IPS-20b (cell line): ENCODE measurements around the gene TECTA.

Source experiments
- H3K27ac ChIP-seq: one replicate; pipeline ENCODE4 v1.5.1; 2013; ENCODE audit warnings: low read length
- H3K27me3 ChIP-seq: 2 replicates; pipeline ENCODE4 v1.6.1; 2013; ENCODE audit warnings: mild to moderate bottlenecking, low read length, inconsistent platforms; ENCODE audit not compliant: insufficient read depth
- H3K36me3 ChIP-seq: 2 replicates; pipeline ENCODE4 v1.6.1; 2013; ENCODE audit warnings: low read depth, mild to moderate bottlenecking, inconsistent platforms, low read length, moderate library complexity; ENCODE audit not compliant: insufficient read depth
- H3K4me1 ChIP-seq: 2 replicates; pipeline ENCODE4 v1.6.1; 2013; ENCODE audit warnings: mild to moderate bottlenecking, control low read depth, inconsistent platforms, low read length, moderate library complexity; ENCODE audit not compliant: insufficient read depth
- H3K4me3 ChIP-seq: 2 replicates; pipeline ENCODE4 v1.5.1; 2013; ENCODE audit warnings: mild to moderate bottlenecking, low read length, inconsistent platforms
- H3K9ac ChIP-seq: 2 replicates; pipeline ENCODE4 v1.6.1; 2013; ENCODE audit warnings: low read depth, mild to moderate bottlenecking, inconsistent platforms, low read length, moderate library complexity
- H3K9me3 ChIP-seq: 2 replicates; pipeline ENCODE4 v1.6.1; 2013; ENCODE audit warnings: mild to moderate bottlenecking, low read depth, low read length, inconsistent platforms; ENCODE audit not compliant: insufficient read depth

The TECTA gene, protein sequence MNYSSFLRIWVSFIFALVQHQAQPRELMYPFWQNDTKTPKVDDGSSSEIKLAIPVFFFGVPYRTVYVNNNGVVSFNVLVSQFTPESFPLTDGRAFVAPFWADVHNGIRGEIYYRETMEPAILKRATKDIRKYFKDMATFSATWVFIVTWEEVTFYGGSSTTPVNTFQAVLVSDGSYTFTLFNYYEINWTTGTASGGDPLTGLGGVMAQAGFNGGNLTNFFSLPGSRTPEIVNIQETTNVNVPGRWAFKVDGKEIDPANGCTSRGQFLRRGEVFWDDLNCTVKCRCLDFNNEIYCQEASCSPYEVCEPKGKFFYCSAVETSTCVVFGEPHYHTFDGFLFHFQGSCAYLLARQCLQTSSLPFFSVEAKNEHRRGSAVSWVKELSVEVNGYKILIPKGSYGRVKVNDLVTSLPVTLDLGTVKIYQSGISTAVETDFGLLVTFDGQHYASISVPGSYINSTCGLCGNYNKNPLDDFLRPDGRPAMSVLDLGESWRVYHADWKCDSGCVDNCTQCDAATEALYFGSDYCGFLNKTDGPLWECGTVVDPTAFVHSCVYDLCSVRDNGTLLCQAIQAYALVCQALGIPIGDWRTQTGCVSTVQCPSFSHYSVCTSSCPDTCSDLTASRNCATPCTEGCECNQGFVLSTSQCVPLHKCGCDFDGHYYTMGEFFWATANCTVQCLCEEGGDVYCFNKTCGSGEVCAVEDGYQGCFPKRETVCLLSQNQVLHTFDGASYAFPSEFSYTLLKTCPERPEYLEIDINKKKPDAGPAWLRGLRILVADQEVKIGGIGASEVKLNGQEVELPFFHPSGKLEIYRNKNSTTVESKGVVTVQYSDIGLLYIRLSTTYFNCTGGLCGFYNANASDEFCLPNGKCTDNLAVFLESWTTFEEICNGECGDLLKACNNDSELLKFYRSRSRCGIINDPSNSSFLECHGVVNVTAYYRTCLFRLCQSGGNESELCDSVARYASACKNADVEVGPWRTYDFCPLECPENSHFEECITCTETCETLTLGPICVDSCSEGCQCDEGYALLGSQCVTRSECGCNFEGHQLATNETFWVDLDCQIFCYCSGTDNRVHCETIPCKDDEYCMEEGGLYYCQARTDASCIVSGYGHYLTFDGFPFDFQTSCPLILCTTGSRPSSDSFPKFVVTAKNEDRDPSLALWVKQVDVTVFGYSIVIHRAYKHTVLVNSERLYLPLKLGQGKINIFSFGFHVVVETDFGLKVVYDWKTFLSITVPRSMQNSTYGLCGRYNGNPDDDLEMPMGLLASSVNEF (N-terminal part only)

DNA sequence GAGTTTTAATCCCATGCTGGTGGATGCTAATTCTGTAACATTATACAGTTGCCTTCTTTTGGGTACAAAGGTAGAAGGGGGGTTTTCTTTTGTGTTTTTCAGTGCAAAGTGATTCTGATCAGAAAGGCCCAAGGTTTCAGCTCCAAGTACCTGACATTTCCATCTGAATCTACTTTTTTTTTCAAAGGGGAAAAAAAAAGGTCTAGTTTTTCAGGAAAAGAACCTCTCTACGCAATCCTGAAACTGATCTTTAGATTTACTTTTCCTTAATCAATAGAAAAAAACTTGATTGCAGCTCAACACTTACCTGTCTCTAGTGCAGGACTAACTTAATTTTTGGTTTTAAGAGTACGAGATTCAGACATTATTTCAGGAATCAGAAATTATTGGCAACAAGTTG lies at the start of gene TECTA:
Gene TECTA, plus strand, starts transcription at position 301 of the 400 bp plus-strand sequence. CDS start 1,423 bp downstream, outside the sequence.
- no peak within 1 kb of the TSS for H3K9ac ChIP-seq
- H3K9me3 ChIP-seq, result no peaks in the 10 kb centered on the region
- H3K27me3 ChIP-seq, result no peaks in the 10 kb centered on the region
- H3K36me3 ChIP-seq, result no peaks in the 10 kb centered on the region
- H3K4me1 ChIP-seq, result peaks cover 21% of the 10 kb centered on the region; the same call in 1 of the 2 replicates
- 0 out of 2 replicates have a peak within 1 kb of the TSS, but pooled peaks have one; percentile 22 for H3K4me3 ChIP-seq
- H3K27ac ChIP-seq, result no peak within 1 kb of the TSS

DNA sequence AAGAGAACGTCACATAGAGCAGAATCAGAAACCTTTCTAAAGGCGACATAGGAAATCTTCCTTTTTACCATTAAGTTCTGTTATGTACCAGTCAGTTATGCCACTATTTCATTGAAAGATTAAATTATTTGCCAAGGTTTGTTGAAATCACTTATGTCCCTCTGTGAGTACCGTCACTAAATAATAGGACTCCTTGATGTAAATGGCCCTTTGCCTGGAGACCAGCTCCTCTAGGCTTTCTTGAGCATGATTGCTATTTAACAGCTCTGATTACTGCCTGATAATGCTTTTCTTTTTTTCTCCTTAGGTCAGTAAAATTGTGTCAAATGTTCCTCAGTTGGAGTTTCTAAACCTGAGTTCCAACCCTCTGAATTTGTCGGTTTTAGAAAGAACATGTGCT lies 47.8 kb upstream of the TECTA start:
- H3K27ac ChIP-seq, result no peak overlapping the region
- H3K27me3 ChIP-seq, result no peaks in the 10 kb centered on the region
- no peaks in the 10 kb centered on the region for H3K4me1 ChIP-seq
- no peak overlapping the region for H3K9ac ChIP-seq
- no peaks in the 10 kb centered on the region for H3K9me3 ChIP-seq
- no peak overlapping the region for H3K4me3 ChIP-seq
- peaks cover 77% of the 10 kb centered on the region for H3K36me3 ChIP-seq

DNA sequence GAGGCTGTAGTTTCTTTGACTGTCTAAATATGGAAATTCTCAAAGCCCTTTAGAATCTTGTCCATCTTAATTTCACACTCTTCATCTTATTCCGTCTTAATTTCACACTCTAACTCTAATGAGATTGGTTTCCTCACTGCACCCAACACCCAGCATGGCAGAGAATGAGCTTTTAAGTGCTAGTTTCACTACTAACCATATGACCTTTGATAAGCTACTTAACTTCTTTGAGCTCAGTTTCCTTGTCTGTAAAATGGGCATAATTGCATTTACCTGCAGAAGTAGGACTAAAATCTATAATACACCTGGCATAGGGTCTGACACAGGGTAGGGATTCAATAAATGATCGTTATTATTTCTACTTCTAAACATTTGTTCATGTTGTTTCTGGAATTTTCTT lies 46.8 kb upstream of the TECTA start:
- H3K27ac ChIP-seq, result no peak overlapping the region
- no peaks in the 10 kb centered on the region for H3K27me3 ChIP-seq
- H3K9me3 ChIP-seq, result no peaks in the 10 kb centered on the region
- H3K36me3 ChIP-seq, result peaks cover 77% of the 10 kb centered on the region
- no peak overlapping the region for H3K9ac ChIP-seq
- H3K4me3 ChIP-seq, result no peak overlapping the region
- H3K4me1 ChIP-seq, result no peaks in the 10 kb centered on the region

DNA sequence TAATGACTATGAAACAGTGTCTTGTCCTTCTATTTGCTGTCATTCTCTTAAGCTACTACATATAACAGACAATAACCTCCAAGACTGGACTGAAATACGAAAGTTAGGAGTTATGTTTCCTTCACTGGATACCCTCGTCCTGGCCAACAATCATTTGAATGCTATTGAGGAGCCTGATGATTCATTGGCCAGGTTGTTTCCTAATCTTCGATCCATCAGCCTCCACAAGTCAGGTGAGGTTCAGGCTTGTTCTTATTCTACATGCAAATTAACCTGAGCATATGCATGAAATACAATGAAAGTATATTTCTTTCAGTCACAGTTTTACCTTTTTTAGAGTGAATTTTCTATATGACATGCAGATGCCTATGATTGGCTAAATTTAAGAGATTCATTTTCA lies 46.0 kb upstream of the TECTA start:
- no peaks in the 10 kb centered on the region for H3K4me1 ChIP-seq
- no peak overlapping the region for H3K27ac ChIP-seq
- no peak overlapping the region for H3K9ac ChIP-seq
- H3K27me3 ChIP-seq, result no peaks in the 10 kb centered on the region
- H3K4me3 ChIP-seq, result no peak overlapping the region
- H3K9me3 ChIP-seq, result no peaks in the 10 kb centered on the region
- H3K36me3 ChIP-seq, result peaks cover 73% of the 10 kb centered on the region

DNA sequence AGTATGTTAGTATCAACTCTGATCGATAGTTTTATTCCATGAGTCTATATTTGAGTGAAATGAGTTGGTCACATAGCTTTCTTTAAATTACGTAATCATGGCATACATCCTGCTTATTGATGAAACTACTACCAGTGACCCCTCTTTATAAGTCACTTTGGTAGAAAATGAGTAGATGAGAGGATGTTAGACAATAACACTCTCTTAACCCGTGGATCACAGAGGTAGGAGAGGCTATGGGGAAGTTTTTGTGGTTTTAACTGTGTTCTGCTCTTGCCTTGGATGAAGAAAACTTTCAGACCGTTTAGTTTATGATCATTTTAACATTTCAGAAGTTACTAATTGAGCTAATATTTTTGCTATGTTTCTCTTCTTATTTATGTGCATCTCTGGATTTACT lies 43.1 kb upstream of the TECTA start:
- Histone ChIP-seq H3K27ac (no peak overlapping the region), H3K36me3 (peaks cover 92% of the 10 kb centered on the region)

DNA sequence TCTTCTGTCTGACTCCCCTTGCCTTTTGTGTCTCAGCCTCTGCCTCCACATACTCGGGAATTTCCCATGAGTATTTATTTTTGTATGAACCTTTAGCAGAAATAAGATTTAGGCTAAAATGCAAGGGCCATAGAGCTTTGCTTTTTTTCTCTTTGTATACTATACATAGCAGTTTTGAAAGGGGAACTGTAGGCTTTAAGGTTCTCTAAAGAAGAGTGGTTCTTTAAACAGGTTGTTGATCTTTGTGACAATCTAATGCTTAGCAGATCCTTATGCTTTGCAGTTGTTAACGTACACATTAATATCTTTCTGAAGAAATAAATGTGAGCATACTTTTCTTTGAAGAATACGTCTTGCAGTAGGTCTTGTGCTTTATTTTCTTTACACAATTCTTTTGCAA lies 42.1 kb upstream of the TECTA start:
- H3K9ac ChIP-seq, result no peak overlapping the region
- no peaks in the 10 kb centered on the region for H3K27me3 ChIP-seq
- H3K36me3 ChIP-seq, result peaks cover 84% of the 10 kb centered on the region
- H3K27ac ChIP-seq, result no peak overlapping the region
- H3K4me1 ChIP-seq, result no peaks in the 10 kb centered on the region
- H3K4me3 ChIP-seq, result no peak overlapping the region
- no peaks in the 10 kb centered on the region for H3K9me3 ChIP-seq

More for the DNA sequence above, 43.1 kb upstream of the TECTA start:
- Histone ChIP-seq H3K4me1 (no peaks in the 10 kb centered on the region), H3K27me3 (no peaks in the 10 kb centered on the region), H3K4me3 (no peak overlapping the region), H3K9me3 (no peaks in the 10 kb centered on the region), H3K9ac (no peak overlapping the region)

DNA sequence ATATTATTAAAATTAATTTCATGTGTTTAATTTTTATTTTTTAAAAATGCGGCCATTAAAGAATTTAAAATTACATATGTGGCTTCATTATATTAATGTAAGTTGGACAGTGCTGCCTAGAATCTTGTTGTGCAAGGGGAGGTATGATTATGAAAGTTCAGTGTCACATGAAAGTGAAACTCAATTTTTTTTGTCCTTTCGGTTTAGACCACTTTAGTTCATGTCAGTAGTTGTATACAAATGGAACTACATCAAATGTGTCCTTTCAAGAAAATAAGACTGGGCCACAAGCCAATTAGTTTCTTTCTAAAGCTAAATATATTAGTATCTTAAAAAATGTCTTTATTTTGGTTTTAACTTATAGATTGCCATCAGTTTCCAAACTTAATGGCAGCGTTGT lies 41.4 kb upstream of the TECTA start:
- H3K27ac ChIP-seq, result no peak overlapping the region
- no peak overlapping the region for H3K4me3 ChIP-seq
- no peaks in the 10 kb centered on the region for H3K9me3 ChIP-seq
- H3K27me3 ChIP-seq, result no peaks in the 10 kb centered on the region
- no peaks in the 10 kb centered on the region for H3K4me1 ChIP-seq
- no peak overlapping the region for H3K9ac ChIP-seq
- peaks cover 83% of the 10 kb centered on the region for H3K36me3 ChIP-seq

DNA sequence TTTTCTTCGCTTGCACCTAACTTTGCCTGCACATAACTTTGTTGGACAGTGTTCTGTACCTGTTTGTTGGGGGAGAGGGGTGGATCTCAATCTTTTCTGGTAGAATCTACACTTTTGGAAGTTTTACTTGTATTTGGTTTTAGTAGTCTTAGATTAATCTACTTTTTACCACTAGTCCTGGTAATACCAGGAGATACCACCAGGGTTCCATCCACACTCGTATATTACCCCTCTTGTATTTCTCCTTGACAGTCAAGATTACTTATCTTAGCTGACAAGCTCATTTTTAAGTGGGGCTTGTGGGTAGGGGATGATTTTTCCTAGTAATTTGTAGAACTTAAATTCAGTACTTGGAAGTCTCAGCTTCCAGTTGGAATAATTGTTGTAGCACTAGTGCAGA lies 37.3 kb upstream of the TECTA start:
- Histone ChIP-seq H3K36me3 (peaks cover 59% of the 10 kb centered on the region), H3K9me3 (no peaks in the 10 kb centered on the region), H3K4me3 (no peak overlapping the region), H3K27me3 (no peaks in the 10 kb centered on the region), H3K4me1 (no peaks in the 10 kb centered on the region), H3K27ac (no peak overlapping the region), H3K9ac (no peak overlapping the region)

DNA sequence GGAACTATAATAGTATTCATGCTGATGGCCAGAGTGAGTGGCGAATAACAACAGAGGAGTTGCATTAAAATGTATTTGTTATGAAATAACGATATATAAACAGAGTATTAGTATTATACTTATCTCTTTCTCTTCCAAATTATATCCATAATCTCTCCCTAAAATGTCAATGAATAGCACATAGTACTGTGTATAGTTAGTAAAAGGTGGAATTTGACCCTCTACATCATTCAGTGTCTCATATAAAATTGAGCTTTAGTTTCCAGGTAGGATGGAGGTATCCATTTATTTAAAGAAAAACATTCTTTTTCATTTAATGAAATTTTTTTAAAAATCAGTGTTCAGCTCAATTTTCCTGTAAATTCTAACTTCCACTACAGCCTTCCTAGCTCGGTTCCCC lies 34.4 kb upstream of the TECTA start:
- H3K4me3 ChIP-seq, result no peak overlapping the region
- H3K4me1 ChIP-seq, result peaks cover 6% of the 10 kb centered on the region; the same call in 1 of the 2 replicates
- H3K27me3 ChIP-seq, result no peaks in the 10 kb centered on the region
- no peak overlapping the region for H3K9ac ChIP-seq
- H3K9me3 ChIP-seq, result no peaks in the 10 kb centered on the region
- H3K36me3 ChIP-seq, result peaks cover 41% of the 10 kb centered on the region
- H3K27ac ChIP-seq, result no peak overlapping the region

DNA sequence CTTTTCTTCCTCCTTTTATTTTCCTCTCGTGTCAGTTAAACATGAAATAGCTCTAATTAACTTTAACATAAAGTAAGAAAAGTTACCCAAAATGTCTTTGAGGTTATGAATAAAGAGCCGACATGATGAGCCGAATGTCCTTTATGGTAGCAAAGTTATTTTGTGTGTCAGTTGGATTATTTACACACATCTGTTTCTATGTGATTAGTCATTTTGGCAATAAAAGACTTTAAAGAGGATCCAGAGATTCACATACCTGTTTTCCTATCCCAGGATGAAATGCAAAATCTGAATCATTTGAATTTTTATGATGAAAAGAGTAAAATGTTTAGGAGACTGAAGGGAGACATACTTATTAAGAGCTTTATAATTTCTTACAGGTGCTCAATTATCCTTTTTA lies 34.0 kb upstream of the TECTA start:
- H3K9me3 ChIP-seq, result no peaks in the 10 kb centered on the region
- H3K4me3 ChIP-seq, result no peak overlapping the region
- H3K27ac ChIP-seq, result no peak overlapping the region
- peaks cover 38% of the 10 kb centered on the region for H3K36me3 ChIP-seq
- no peaks in the 10 kb centered on the region for H3K27me3 ChIP-seq
- H3K4me1 ChIP-seq, result peaks cover 10% of the 10 kb centered on the region; the same call in 1 of the 2 replicates
- no peak overlapping the region for H3K9ac ChIP-seq

DNA sequence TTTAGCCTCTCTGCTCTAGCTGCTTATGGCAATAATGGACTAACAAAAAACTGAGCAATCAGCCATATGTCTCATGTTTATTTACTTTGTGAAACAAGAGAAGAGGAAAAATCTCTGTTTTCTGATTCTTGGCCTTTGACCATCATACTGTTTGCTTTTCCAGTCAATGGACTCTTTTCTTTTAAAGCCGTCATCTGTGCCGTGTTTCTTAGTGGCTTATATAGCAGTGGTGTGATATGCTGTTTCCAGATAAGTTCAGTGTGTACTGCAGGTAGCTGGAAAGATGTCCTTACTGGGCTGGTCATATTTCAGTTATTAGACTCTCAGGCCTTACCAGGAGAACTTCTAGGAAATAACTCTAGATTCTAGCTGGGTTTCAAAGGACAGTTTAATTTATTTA lies 33.6 kb upstream of the TECTA start:
- Histone ChIP-seq H3K9ac (no peak overlapping the region), H3K9me3 (no peaks in the 10 kb centered on the region), H3K27ac (no peak overlapping the region), H3K4me1 (peaks cover 12% of the 10 kb centered on the region; the same call in 1 of the 2 replicates), H3K27me3 (no peaks in the 10 kb centered on the region), H3K4me3 (no peak overlapping the region), H3K36me3 (peaks cover 34% of the 10 kb centered on the region)
